Measurements from ENCODE around the gene MTR. TPM values are rescaled to one million over a fixed set of nuclear protein-coding genes. Genes with fewer than 3 reads are reported as not detected.

Gene MTR
- total RNA-seq, 4 donors from 2014 or later, result 43.2 to 78.3 (median 47.0) TPM

DNA sequence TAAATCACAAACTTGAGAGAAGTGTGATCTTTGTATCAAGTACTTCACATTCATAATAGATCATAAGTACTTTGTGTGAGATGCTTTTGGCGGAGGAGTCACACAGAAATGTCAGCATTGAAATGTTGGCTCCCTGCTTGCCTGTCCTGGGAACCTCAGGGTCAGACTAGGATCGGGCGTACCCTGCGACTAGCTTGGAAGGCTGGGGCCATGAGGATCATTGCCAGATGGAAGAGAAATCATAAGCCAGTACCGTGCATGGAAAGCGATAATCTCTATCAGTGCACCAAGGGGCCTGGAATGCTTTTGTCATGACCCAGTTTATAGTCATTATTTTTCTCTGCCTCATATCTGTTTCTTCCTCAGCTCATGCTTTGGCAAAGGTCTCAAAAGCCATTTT lies 35.5 kb downstream of the MTR start:
- no peaks in the 10 kb centered on the region for H3K9me3 ChIP-seq
- no peaks in the 10 kb centered on the region for H3K27me3 ChIP-seq
- no peak for TF ChIP-seq POLR2A (IDR thresholded peaks at IDR 0.05)
- TF ChIP-seq, protein P1, sequence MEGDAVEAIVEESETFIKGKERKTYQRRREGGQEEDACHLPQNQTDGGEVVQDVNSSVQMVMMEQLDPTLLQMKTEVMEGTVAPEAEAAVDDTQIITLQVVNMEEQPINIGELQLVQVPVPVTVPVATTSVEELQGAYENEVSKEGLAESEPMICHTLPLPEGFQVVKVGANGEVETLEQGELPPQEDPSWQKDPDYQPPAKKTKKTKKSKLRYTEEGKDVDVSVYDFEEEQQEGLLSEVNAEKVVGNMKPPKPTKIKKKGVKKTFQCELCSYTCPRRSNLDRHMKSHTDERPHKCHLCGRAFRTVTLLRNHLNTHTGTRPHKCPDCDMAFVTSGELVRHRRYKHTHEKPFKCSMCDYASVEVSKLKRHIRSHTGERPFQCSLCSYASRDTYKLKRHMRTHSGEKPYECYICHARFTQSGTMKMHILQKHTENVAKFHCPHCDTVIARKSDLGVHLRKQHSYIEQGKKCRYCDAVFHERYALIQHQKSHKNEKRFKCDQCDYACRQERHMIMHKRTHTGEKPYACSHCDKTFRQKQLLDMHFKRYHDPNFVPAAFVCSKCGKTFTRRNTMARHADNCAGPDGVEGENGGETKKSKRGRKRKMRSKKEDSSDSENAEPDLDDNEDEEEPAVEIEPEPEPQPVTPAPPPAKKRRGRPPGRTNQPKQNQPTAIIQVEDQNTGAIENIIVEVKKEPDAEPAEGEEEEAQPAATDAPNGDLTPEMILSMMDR (IDR thresholded peaks at IDR 0.05), result no peak
- intact Hi-C loops (cut with DNase I), result no loop called here
- peaks cover 39 to 43% of the 10 kb centered on the region in 2 donors for H3K36me3 ChIP-seq
- no peak overlapping the region for H3K27ac ChIP-seq
- no peak for DNase-seq
- no peaks in the 10 kb centered on the region for H3K4me1 ChIP-seq
- WGBS, 2 donors, result 76 to 88% methylated on average over 6 of the region's 6 CpGs
- H3K4me3 ChIP-seq (replicated peaks in 1 of 3), result no peak overlapping the region

DNA sequence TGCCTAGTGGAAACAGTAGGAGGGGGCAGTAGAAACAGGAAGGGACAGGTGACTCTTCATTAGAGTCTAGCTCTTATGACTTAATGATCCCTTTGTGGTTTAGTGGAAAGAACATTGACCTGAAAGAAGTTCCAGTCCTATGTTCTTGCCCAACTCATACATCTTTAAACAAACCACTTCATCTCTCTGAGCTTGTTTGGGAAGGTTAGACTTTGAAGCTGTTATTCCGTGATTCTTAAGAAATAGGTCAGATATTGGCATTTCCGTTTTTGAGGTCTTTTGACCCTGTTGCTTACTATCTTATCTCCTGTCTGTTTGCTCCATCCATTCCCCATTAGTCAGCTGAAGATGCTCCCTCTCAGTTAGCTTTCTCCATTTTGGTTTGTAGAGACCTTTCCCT lies 38.5 kb downstream of the MTR start:
- no peak for DNase-seq

DNA sequence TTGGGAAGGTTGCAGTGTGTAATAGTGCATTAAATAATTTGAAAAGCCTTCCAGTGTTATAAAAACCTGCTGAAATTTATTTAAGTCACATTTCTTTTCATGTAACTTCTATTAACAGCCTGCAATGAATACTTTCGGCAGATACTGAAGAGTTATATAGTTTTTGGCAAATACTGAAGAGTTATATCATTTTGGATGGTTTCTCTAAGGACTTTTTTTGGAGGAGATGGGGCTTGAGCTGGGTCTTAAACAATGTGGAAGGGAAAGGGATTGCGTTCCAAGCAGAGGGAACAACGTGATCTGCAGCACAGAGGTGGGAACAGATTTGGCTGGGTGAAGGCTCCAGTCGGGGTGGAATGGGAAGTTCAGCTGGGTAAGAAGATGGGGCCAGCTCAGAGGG lies 39.8 kb downstream of the MTR start:
- 80 to 88% methylated on average over 4 of the region's 4 CpGs for WGBS, 2 donors
- H3K9me3 ChIP-seq, result no peaks in the 10 kb centered on the region
- H3K36me3 ChIP-seq, result peaks cover 37 to 62% of the 10 kb centered on the region in 2 donors
- H3K27me3 ChIP-seq, result no peaks in the 10 kb centered on the region
- no peaks in the 10 kb centered on the region for H3K4me1 ChIP-seq
- DNase-seq, result no peak
- no peak overlapping the region for H3K4me3 ChIP-seq (replicated peaks in 1 of 3)
- TF ChIP-seq, protein P1 (IDR thresholded peaks at IDR 0.05), result no peak
- TF ChIP-seq POLR2A (IDR thresholded peaks at IDR 0.05), result no peak
- no peak overlapping the region for H3K27ac ChIP-seq
- intact Hi-C loops (cut with DNase I), result no loop called here

More for the DNA sequence above, 38.5 kb downstream of the MTR start:
- no peak for TF ChIP-seq POLR2A (IDR thresholded peaks at IDR 0.05)
- TF ChIP-seq, protein P1 (IDR thresholded peaks at IDR 0.05), result no peak
- Histone ChIP-seq H3K27ac (no peak overlapping the region), H3K4me3 (replicated peaks in 1 of 3) (no peak overlapping the region), H3K9me3 (no peaks in the 10 kb centered on the region), H3K36me3 (peaks cover 42 to 57% of the 10 kb centered on the region in 2 donors), H3K27me3 (no peaks in the 10 kb centered on the region), H3K4me1 (no peaks in the 10 kb centered on the region)
- 97 to 100% methylated on average over 2 of the region's 2 CpGs for WGBS, 2 donors
- intact Hi-C loops (cut with DNase I), result no loop called here

DNA sequence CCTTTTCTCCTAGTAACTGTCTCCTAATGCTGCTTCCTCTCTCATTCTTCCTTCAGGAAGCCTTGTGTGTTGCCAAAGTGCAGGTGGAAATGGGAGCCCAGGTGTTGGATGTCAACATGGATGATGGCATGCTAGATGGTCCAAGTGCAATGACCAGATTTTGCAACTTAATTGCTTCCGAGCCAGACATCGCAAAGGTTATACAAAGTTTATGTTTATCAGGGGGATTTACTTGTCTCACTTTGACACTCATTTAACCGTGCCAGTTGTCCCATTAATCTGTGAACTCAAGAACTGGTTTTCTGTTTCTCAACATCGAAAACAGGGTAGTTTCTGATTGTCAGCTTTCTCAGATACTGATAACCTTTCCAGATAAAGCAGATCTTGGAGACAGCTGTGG lies 40.4 kb downstream of the MTR start:
- H3K36me3 ChIP-seq, result peaks cover 31 to 61% of the 10 kb centered on the region in 2 donors
- no peaks in the 10 kb centered on the region for H3K27me3 ChIP-seq
- no peak for DNase-seq
- H3K4me3 ChIP-seq (replicated peaks in 1 of 3), result no peak overlapping the region
- no peak for TF ChIP-seq POLR2A (IDR thresholded peaks at IDR 0.05)
- TF ChIP-seq, protein P1 (IDR thresholded peaks at IDR 0.05), result no peak
- H3K4me1 ChIP-seq, result no peaks in the 10 kb centered on the region
- intact Hi-C loops (cut with DNase I), result no loop called here
- no peaks in the 10 kb centered on the region for H3K9me3 ChIP-seq
- WGBS, 2 donors, result 79 to 80% methylated on average over 4 of the region's 4 CpGs
- H3K27ac ChIP-seq, result no peak overlapping the region

DNA sequence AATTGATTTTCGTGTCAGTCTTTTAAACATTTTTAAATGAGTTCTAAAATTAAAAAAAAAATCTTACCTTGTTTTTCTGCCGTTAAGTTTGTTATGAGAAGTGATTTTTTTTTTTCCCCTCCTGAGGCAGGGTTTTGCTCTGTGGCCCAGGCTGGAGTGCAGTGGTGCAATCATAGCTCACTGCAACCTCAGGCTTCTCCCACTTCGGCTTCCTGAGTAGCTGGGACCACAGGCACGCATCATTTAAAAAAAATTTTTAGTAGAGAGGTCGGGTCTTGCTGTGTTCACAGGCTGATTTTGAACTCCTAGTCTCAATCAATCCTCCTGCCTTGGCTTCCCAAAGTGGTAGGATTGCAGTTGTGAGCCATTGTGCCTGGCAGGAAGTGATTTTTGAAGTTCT lies 41.1 kb downstream of the MTR start:
- Histone ChIP-seq H3K36me3 (peaks cover 25 to 60% of the 10 kb centered on the region in 2 donors), H3K4me3 (replicated peaks in 1 of 3) (no peak overlapping the region)
- WGBS, 2 donors, result 79 to 81% methylated on average over 5 of the region's 5 CpGs

More for the DNA sequence above, 41.1 kb downstream of the MTR start:
- TF ChIP-seq, protein P1 (IDR thresholded peaks at IDR 0.05), result no peak
- no peak for TF ChIP-seq POLR2A (IDR thresholded peaks at IDR 0.05)
- intact Hi-C loops (cut with DNase I), result no loop called here
- Histone ChIP-seq H3K9me3 (no peaks in the 10 kb centered on the region), H3K4me1 (no peaks in the 10 kb centered on the region), H3K27me3 (no peaks in the 10 kb centered on the region), H3K27ac (no peak overlapping the region)
- no peak for DNase-seq

Data from thyroid gland (tissue), 4 donors.